ENCODE data around the gene ACTN4.

DNA sequence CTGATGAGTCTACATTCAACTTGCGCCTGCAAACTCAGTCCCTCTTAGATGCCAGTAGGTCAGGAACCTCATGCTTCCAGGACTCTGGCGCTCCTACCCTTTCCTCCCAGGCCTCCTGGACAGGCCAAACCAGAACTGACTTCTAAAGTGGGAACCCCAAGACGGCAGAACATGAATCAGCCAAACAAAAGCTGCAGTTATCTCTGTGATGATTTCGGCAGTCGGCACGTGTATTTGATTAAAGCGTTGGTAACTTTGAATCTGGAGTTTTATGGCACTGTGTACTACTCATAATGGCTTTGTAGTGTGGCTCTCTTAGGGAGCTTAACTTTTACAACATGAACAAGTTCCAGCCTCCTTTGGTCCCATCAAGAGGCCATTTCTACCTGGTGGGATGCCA, 13.7 kb downstream of the ACTN4 start:
- TF ChIP-seq, protein P1, sequence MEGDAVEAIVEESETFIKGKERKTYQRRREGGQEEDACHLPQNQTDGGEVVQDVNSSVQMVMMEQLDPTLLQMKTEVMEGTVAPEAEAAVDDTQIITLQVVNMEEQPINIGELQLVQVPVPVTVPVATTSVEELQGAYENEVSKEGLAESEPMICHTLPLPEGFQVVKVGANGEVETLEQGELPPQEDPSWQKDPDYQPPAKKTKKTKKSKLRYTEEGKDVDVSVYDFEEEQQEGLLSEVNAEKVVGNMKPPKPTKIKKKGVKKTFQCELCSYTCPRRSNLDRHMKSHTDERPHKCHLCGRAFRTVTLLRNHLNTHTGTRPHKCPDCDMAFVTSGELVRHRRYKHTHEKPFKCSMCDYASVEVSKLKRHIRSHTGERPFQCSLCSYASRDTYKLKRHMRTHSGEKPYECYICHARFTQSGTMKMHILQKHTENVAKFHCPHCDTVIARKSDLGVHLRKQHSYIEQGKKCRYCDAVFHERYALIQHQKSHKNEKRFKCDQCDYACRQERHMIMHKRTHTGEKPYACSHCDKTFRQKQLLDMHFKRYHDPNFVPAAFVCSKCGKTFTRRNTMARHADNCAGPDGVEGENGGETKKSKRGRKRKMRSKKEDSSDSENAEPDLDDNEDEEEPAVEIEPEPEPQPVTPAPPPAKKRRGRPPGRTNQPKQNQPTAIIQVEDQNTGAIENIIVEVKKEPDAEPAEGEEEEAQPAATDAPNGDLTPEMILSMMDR (IDR thresholded peaks at IDR 0.05): no peak
- no peak for TF ChIP-seq ZFX (IDR thresholded peaks at IDR 0.05; ENCODE audit: borderline replicate concordance)
